ENCODE results near the gene TSPAN13. TPM values are rescaled to one million over a fixed set of nuclear protein-coding genes. Genes with fewer than 3 reads are reported as not detected.

TSPAN13 gene
- total RNA-seq, 1 experiment from 2014 or later = 14.0 TPM

DNA sequence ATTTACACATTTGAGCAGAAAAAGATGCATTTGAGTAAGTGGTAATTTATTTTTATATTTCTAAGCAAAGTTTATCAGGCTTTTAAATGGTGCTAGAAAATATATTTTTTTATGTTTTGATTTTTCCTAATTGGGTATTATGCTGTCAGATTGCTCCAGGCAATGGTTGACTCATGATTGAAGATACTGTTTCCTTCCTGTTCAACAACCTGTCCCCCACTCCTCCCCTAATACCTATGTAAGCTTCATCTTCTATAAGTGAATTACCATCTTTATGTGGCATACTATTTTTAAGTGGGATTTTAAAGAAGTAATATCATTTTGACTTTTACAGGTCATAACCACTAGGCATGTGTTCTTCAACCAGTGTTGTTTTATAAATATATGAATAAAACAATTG is 21.4 kb downstream of the TSPAN13 start:
- TF ChIP-seq, protein P1, sequence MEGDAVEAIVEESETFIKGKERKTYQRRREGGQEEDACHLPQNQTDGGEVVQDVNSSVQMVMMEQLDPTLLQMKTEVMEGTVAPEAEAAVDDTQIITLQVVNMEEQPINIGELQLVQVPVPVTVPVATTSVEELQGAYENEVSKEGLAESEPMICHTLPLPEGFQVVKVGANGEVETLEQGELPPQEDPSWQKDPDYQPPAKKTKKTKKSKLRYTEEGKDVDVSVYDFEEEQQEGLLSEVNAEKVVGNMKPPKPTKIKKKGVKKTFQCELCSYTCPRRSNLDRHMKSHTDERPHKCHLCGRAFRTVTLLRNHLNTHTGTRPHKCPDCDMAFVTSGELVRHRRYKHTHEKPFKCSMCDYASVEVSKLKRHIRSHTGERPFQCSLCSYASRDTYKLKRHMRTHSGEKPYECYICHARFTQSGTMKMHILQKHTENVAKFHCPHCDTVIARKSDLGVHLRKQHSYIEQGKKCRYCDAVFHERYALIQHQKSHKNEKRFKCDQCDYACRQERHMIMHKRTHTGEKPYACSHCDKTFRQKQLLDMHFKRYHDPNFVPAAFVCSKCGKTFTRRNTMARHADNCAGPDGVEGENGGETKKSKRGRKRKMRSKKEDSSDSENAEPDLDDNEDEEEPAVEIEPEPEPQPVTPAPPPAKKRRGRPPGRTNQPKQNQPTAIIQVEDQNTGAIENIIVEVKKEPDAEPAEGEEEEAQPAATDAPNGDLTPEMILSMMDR (IDR thresholded peaks at IDR 0.05; ENCODE audit: unreplicated experiment) = no peak
- peak; percentile 33 for DNase-seq (ENCODE audit: unreplicated experiment)
- intact Hi-C loops (cut with micrococcal nuclease) = no loop called here
- H3K4me3 Mint-ChIP-seq (ENCODE audit: unreplicated experiment) = no peak overlapping the region
- H3K4me1 Mint-ChIP-seq (ENCODE audit: insufficient read depth, unreplicated experiment) = peaks cover 24% of the 10 kb centered on the region
- H3K9me3 Mint-ChIP-seq (ENCODE audit: unreplicated experiment) = no peaks in the 10 kb centered on the region
- no peaks in the 10 kb centered on the region for H3K36me3 Mint-ChIP-seq (ENCODE audit: insufficient read depth, unreplicated experiment)
- no peak overlapping the region for H3K27ac Mint-ChIP-seq (ENCODE audit: low read depth, unreplicated experiment)
- ChIA-PET POLR2A (no interaction called here), CTCF (interaction anchor here (1.2 to 1.8 kb wide), 3 partner anchors 19 to 27 kb away, joined by 3 to 8 read pairs (median 3); no protein-coding TSS in a partner anchor)
- no peaks in the 10 kb centered on the region for H3K27me3 Mint-ChIP-seq (ENCODE audit: insufficient read depth, unreplicated experiment)
- no TSS peak for BruUV-seq (replicated peaks)

DNA sequence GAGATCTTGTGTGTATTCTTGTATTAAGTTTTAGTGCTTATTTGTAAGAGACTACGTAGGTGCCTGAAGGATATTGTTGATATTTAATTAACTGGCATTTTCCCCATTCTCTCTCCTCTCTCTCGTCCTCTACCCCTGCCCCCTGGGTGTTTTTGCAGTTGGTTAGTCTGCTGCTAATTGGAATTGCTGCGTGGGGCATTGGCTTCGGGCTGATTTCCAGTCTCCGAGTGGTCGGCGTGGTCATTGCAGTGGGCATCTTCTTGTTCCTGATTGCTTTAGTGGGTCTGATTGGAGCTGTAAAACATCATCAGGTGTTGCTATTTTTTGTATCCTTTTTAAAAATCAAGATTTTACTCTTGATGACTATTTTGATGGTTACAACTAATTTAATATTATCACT is 22.5 kb downstream of the TSPAN13 start:
- H3K36me3 Mint-ChIP-seq (ENCODE audit: insufficient read depth, unreplicated experiment) = no peaks in the 10 kb centered on the region
- no peak overlapping the region for H3K4me3 Mint-ChIP-seq (ENCODE audit: unreplicated experiment)
- BruUV-seq (replicated peaks) = no TSS peak
- H3K4me1 Mint-ChIP-seq (ENCODE audit: insufficient read depth, unreplicated experiment) = peaks cover 15% of the 10 kb centered on the region
- TF ChIP-seq, protein P1 (IDR thresholded peaks at IDR 0.05; ENCODE audit: unreplicated experiment) = no peak
- H3K27ac Mint-ChIP-seq (ENCODE audit: low read depth, unreplicated experiment) = no peak overlapping the region
- POLR2A ChIA-PET = no interaction called here
- H3K9me3 Mint-ChIP-seq (ENCODE audit: unreplicated experiment) = no peaks in the 10 kb centered on the region
- no peaks in the 10 kb centered on the region for H3K27me3 Mint-ChIP-seq (ENCODE audit: insufficient read depth, unreplicated experiment)
- intact Hi-C loops (cut with micrococcal nuclease) = no loop called here
- CTCF ChIA-PET = interaction anchor here (0.7 to 1.8 kb wide), 2 partner anchors 10 to 26 kb away, joined by 3 to 8 read pairs; no protein-coding TSS in a partner anchor
- DNase-seq (ENCODE audit: unreplicated experiment) = no peak

DNA sequence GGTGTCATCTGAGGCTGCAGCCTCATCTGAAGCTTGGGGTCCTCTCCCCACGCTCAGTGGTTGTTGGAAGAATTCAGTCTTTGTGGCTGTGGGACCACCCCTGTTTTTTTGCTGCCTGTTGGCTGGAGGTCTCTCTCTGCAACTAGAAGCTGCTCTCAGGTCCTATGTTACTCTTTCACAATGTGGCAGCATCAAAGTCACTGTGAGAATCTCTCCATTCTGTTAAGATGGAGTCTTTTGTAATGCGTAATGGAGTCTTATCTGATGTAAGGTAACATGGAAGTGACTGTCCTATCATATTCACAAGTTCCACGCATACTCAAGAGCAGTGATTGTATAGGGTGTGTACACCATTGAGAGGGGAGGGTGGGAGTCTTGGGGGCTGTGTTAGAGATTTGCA is 24.9 kb downstream of the TSPAN13 start:
- no peaks in the 10 kb centered on the region for H3K9me3 Mint-ChIP-seq (ENCODE audit: unreplicated experiment)
- H3K27me3 Mint-ChIP-seq (ENCODE audit: insufficient read depth, unreplicated experiment) = no peaks in the 10 kb centered on the region
- ChIA-PET CTCF (interaction anchor here (0.7 kb wide), 1 partner anchor 672 kb away, joined by 4 read pairs; no protein-coding TSS in a partner anchor), POLR2A (no interaction called here)
- no peak overlapping the region for H3K4me3 Mint-ChIP-seq (ENCODE audit: unreplicated experiment)
- H3K4me1 Mint-ChIP-seq (ENCODE audit: insufficient read depth, unreplicated experiment) = peaks cover 5% of the 10 kb centered on the region
- TF ChIP-seq, protein P1 (IDR thresholded peaks at IDR 0.05; ENCODE audit: unreplicated experiment) = no peak
- intact Hi-C loops (cut with micrococcal nuclease) = no loop called here
- H3K27ac Mint-ChIP-seq (ENCODE audit: low read depth, unreplicated experiment) = no peak overlapping the region
- BruUV-seq (replicated peaks) = no TSS peak
- no peak for DNase-seq (ENCODE audit: unreplicated experiment)
- no peaks in the 10 kb centered on the region for H3K36me3 Mint-ChIP-seq (ENCODE audit: insufficient read depth, unreplicated experiment)

DNA sequence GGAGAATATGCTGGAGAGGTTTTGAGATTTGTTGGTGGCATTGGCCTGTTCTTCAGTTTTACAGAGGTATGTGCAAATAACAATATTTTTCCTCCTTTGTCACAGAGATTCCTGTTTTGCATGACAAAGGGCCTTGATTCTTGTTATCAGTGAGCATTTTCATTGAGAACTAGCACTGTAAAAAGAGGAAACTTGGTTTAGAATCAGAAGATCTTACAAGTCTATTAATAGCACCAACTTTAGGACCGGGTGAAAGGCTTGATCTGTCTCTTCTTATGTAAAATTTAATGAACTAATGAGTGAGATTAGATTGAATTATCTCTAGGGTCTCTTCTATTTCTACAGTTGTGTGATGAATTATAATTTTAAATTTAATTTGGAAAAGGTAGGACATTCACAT is 25.5 kb downstream of the TSPAN13 start:
- CTCF ChIA-PET = no interaction called here
- intact Hi-C loops (cut with micrococcal nuclease) = no loop called here
- BruUV-seq (replicated peaks) = no TSS peak
- Mint-ChIP-seq H3K27ac (ENCODE audit: low read depth, unreplicated experiment) (no peak overlapping the region), H3K36me3 (ENCODE audit: insufficient read depth, unreplicated experiment) (no peaks in the 10 kb centered on the region), H3K4me1 (ENCODE audit: insufficient read depth, unreplicated experiment) (peaks cover 5% of the 10 kb centered on the region), H3K27me3 (ENCODE audit: insufficient read depth, unreplicated experiment) (no peaks in the 10 kb centered on the region), H3K9me3 (ENCODE audit: unreplicated experiment) (no peaks in the 10 kb centered on the region), H3K4me3 (ENCODE audit: unreplicated experiment) (no peak overlapping the region)
- POLR2A ChIA-PET = no interaction called here
- DNase-seq (ENCODE audit: unreplicated experiment) = no peak
- TF ChIP-seq, protein P1 (IDR thresholded peaks at IDR 0.05; ENCODE audit: unreplicated experiment) = no peak

Data from MCF 10A (cell line).